A673 (cell line): Measurements from ENCODE around the gene TF. TPM values are rescaled to one million over a fixed set of nuclear protein-coding genes. Genes with fewer than 3 reads are reported as not detected.
"Not testable (repeated sequence)": the region's sequence is repeated elsewhere in the genome, so short reads cannot be mapped to it uniquely, and the experiment has no call there.

Source experiments
- BruUV-seq: library from RNA; stranded (reverse); fragments of 400-500 nt; replicated peaks from 2 replicates; lab custom pipeline; 2021; lab: Mats Ljungman, UMichigan
- CTCF ChIA-PET: fragments of 300-600 bp; sonication (Branson Sonifier 250); formaldehyde crosslinking; loops from one replicate; lab custom pipeline; 2022; ENCODE audit warnings: antibody characterized with exemption; lab: Charles Lee
- POLR2A ChIA-PET: fragments of 300-600 bp; sonication (Branson Sonifier 250); formaldehyde crosslinking; loops from one replicate; lab custom pipeline; 2022; ENCODE audit warnings: antibody characterized with exemption; ENCODE audit not compliant: low non-redundant PET; lab: Charles Lee
- DNase-seq: peaks from one replicate; pipeline ENCODE4 v3.0.0-alpha.2; 2015; ENCODE audit warnings: low spot score
- H3K27ac ChIP-seq: fragments of 200-600 bp; sonication (generic); 2 replicates; pipeline ENCODE4 v1.5.1; 2016; ENCODE audit warnings: mixed run types, low read depth, mild to moderate bottlenecking, mixed read lengths, antibody characterized with exemption, low read length; ENCODE audit not compliant: poor library complexity, severe bottlenecking
- H3K27me3 ChIP-seq: fragments of 200-600 bp; sonication (generic); replicated peaks from 2 replicates; pipeline ENCODE4 v1.6.1; 2017; ENCODE audit warnings: mixed run types, low read depth, mild to moderate bottlenecking, mixed read lengths, antibody characterized with exemption, low read length; ENCODE audit not compliant: insufficient read depth, poor library complexity
- H3K36me3 ChIP-seq: fragments of 200-600 bp; sonication (generic); 2 replicates; pipeline ENCODE4 v1.6.1; 2016; ENCODE audit warnings: mixed run types, mild to moderate bottlenecking, mixed read lengths, antibody characterized with exemption, low read length; ENCODE audit not compliant: insufficient read depth, poor library complexity, severe bottlenecking
- H3K4me1 ChIP-seq: fragments of 200-600 bp; sonication (generic); 2 replicates; pipeline ENCODE4 v1.6.1; 2017; ENCODE audit warnings: mixed run types, mild to moderate bottlenecking, mixed read lengths, antibody characterized with exemption, low read length; ENCODE audit not compliant: insufficient read depth, poor library complexity, severe bottlenecking
- H3K4me3 ChIP-seq: fragments of 200-600 bp; sonication (generic); 2 replicates; pipeline ENCODE4 v1.5.1; 2016; ENCODE audit warnings: low read depth, mixed run types, mild to moderate bottlenecking, mixed read lengths, low read length; ENCODE audit not compliant: poor library complexity, severe bottlenecking
- H3K9me3 ChIP-seq: fragments of 200-600 bp; sonication (generic); 2 replicates; pipeline ENCODE4 v1.6.1; 2016; ENCODE audit warnings: mixed run types, low read depth, mild to moderate bottlenecking, mixed read lengths, antibody characterized with exemption, low read length; ENCODE audit not compliant: poor library complexity, severe bottlenecking
- CTCF ChIP-seq: fragments of 300-800, 200-600 bp; sonication (generic); conservative IDR thresholded peaks from 2 replicates; pipeline ENCODE4 v1.5.1; 2017; ENCODE audit warnings: low read depth, mild to moderate bottlenecking, antibody characterized with exemption, low read length, moderate library complexity, mixed read lengths
- EZH2 ChIP-seq: fragments of 200-600 bp; sonication (generic); IDR thresholded peaks from 2 replicates; pipeline ENCODE4 v1.6.1; 2017; ENCODE audit warnings: borderline replicate concordance, low read depth, mild to moderate bottlenecking, mixed read lengths, antibody characterized with exemption, low read length; ENCODE audit not compliant: poor library complexity, severe bottlenecking
- intact Hi-C: fragments of 100-400 bp; cut with micrococcal nuclease; formaldehyde crosslinking; loops from one replicate; pipeline ENCODE4 v1.10.0; 2022; ENCODE audit not compliant: unreplicated experiment
- total RNA-seq: library from RNA; stranded (reverse); gene quantifications from 2 replicates; pipeline ENCODE4 v1.2.3, GENCODE V29; 2021

The TF gene
- total RNA-seq, 1 experiment from 2014 or later = 0.11 TPM

- Histone ChIP-seq H3K4me3 (no peak overlapping the region), H3K36me3 (no peaks in the 10 kb centered on the region), H3K4me1 (no peaks in the 10 kb centered on the region), H3K27me3 (peaks cover 57% of the 10 kb centered on the region), H3K9me3 (no peaks in the 10 kb centered on the region), H3K27ac (no peak overlapping the region)
- TF ChIP-seq CTCF (no peak), EZH2 (no peak)
- BruUV-seq = no TSS peak
- intact Hi-C loops = no loop called here
- ChIA-PET CTCF (no interaction called here), POLR2A (no interaction called here)
- DNase-seq = no peak
These were observed 28.8 kb upstream of the TF start for GRCh38 chr3:133717424-133717823.

GRCh38 chr3:133722935-133723334 is 23.3 kb upstream of the TF start:
- POLR2A ChIA-PET = no interaction called here
- no peak overlapping the region for H3K27ac ChIP-seq
- no peak for DNase-seq
- no peaks in the 10 kb centered on the region for H3K9me3 ChIP-seq
- intact Hi-C loops = no loop called here
- CTCF ChIA-PET = no interaction called here
- BruUV-seq = no TSS peak
- peaks cover 16% of the 10 kb centered on the region for H3K27me3 ChIP-seq
- no peak overlapping the region for H3K4me3 ChIP-seq
- TF ChIP-seq EZH2 (no peak), CTCF (no peak)
- no peaks in the 10 kb centered on the region for H3K4me1 ChIP-seq
- H3K36me3 ChIP-seq = no peaks in the 10 kb centered on the region

GRCh38 chr3:133730993-133731392 is 15.2 kb upstream of the TF start:
- no peak for DNase-seq
- ChIA-PET CTCF (no interaction called here), POLR2A (no interaction called here)
- intact Hi-C loops = no loop called here
- BruUV-seq = no TSS peak
- Histone ChIP-seq H3K9me3 (no peaks in the 10 kb centered on the region), H3K36me3 (no peaks in the 10 kb centered on the region), H3K27ac (no peak overlapping the region), H3K4me1 (no peaks in the 10 kb centered on the region), H3K27me3 (no peaks in the 10 kb centered on the region), H3K4me3 (no peak overlapping the region)
- TF ChIP-seq CTCF (no peak), EZH2 (no peak)

- intact Hi-C loops, DNase-seq, H3K27me3 ChIP-seq, H3K36me3 ChIP-seq, H3K9me3 ChIP-seq, H3K4me1 ChIP-seq, POLR2A ChIA-PET, H3K4me3 ChIP-seq, H3K27ac ChIP-seq, BruUV-seq, CTCF ChIA-PET: not testable (repeated sequence)
These were observed 14.0 kb upstream of the TF start for GRCh38 chr3:133732231-133732630.
